22Rv1 (cell line): Measurements from ENCODE around the gene HABP2.

ENCODE experiments used
- ZFX ChIP-seq: fragments of 450-650 bp; IDR thresholded peaks from 2 replicates; pipeline ENCODE4 v1.6.1; 2017; ENCODE audit warnings: antibody characterized with exemption, borderline replicate concordance
- TF ChIP-seq, protein P1 (sequence below): fragments of 450-650 bp; IDR thresholded peaks from 2 replicates; pipeline ENCODE4 v1.5.1; 2017; ENCODE audit warnings: mild to moderate bottlenecking

- TF ChIP-seq, protein P1, sequence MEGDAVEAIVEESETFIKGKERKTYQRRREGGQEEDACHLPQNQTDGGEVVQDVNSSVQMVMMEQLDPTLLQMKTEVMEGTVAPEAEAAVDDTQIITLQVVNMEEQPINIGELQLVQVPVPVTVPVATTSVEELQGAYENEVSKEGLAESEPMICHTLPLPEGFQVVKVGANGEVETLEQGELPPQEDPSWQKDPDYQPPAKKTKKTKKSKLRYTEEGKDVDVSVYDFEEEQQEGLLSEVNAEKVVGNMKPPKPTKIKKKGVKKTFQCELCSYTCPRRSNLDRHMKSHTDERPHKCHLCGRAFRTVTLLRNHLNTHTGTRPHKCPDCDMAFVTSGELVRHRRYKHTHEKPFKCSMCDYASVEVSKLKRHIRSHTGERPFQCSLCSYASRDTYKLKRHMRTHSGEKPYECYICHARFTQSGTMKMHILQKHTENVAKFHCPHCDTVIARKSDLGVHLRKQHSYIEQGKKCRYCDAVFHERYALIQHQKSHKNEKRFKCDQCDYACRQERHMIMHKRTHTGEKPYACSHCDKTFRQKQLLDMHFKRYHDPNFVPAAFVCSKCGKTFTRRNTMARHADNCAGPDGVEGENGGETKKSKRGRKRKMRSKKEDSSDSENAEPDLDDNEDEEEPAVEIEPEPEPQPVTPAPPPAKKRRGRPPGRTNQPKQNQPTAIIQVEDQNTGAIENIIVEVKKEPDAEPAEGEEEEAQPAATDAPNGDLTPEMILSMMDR: no peak
- no peak for TF ChIP-seq ZFX
Measured at GRCh38 chr10:113549856-113550255, 3.0 kb upstream of the HABP2 start.
